Stimulated activated CD8-positive, alpha-beta memory T cell treated with anti-CD3 and anti-CD28 coated beads, Interleukin-12 subunit alpha, Interleukin-12 subunit beta, amount 100 ng/mL, for 1 hour (primary cell): ENCODE data around the gene SLC35F3.
A peak's percentile ranks its signal among the peaks of the same experiment; 100 is the strongest.

Source experiments
- DNase-seq: peaks from one replicate; pipeline ENCODE4 v3.0.0-alpha.2; 2020; ENCODE audit warnings: low read depth

SLC35F3 gene

DNA sequence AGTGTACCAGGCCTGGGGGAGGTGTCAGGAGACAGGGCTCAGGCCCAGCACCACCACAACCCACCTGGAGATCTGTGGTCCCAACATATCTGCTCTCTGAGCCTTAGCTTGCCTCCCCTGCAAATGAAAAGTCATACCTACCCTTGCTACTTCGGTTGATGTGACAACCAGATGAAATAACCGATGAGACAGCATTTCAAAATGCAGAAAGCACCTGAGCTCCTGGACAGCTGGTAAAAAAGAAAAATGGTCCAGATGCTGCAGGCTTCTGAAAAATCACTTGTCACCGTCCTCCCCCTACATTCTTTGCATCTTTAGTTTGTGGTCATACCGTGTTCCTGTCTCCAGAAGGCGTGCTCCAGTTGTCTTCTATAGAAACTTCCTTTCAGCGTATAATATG is 416.8 kb downstream of the SLC35F3 start:
- no peak for DNase-seq

DNA sequence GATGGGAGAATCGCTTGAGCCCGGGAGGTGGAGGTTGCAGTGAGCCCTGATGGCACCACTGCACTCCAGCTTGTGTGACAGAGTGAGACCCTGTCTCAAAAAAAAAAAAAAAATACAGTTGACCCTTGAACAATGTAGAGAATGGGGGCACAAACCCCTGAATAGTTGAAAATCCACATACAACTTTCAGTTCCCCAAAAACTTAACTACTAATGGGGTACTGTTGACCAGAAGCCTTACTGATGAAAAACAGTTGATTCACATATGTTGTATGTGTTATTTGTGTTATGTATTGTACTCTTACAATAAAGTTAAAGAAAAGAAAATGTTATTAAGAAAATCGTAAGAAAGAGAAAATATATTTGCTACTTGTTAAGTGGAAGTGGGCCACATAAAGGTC is 417.6 kb downstream of the SLC35F3 start:
- DNase-seq = no peak

DNA sequence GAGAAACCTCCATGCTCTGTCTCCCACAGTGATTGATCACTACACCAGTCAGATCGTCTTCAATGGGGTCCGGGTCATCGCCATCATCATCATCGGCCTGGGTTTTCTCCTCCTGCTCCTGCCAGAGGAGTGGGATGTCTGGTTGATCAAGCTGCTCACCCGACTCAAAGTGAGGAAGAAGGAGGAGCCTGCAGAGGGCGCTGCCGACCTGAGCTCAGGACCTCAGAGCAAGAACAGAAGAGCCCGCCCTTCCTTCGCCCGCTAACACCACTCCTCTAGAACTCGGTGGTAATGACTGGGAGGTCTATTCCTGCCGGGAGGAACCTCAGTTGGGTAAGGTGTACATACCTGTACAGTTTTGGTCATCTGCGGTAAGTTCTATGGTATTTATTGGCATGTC is 418.5 kb downstream of the SLC35F3 start:
- no peak for DNase-seq

DNA sequence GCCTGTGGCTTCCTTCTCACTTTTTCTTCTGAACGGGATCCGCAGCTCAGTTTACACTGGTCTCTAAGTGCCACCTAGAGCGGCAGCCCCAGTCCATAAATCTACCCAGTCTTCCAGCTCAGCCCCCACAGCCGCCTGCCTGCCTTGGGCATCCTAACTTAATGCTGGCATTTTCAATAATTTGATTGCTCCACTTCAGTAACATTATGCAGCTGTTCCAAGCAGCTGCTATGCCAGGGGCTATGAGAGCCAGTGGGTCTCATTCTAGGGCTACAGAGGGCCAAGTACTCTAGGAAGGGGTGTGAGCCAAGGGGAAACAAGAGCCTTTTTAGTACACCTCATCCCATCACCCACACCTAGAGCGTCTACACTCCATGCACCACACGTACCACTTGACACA is 420.3 kb downstream of the SLC35F3 start:
- no peak for DNase-seq

DNA sequence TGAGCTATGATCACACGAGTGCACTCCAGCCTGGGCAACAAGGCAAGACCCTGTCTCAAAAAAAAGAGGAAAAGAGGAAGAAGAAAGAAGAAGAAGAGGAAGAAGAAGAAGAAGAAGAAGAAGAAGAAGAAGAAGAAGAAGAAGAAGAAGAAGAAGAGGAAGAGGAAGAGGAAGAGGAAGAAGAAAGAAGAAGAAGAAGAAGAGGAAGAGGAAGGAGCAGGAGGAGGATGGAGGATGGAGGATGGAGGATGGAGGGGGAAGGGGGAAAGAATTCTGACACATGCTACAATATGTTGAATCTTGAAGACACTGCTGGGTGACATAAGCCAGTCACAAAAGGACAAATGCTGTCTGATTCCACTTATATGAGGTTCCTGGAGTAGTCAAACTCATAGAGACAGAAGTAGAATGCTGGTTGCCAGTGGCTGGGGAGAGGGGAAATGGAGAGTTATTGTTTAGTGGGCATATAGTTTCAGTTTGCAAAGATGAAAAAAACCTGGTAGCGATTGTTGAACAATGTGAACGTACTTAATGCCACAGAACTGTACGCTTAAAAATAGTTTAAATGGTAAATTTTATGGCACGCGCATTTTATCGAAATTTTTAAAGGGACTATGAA is 421.5 kb downstream of the SLC35F3 start:
- DNase-seq = no peak

DNA sequence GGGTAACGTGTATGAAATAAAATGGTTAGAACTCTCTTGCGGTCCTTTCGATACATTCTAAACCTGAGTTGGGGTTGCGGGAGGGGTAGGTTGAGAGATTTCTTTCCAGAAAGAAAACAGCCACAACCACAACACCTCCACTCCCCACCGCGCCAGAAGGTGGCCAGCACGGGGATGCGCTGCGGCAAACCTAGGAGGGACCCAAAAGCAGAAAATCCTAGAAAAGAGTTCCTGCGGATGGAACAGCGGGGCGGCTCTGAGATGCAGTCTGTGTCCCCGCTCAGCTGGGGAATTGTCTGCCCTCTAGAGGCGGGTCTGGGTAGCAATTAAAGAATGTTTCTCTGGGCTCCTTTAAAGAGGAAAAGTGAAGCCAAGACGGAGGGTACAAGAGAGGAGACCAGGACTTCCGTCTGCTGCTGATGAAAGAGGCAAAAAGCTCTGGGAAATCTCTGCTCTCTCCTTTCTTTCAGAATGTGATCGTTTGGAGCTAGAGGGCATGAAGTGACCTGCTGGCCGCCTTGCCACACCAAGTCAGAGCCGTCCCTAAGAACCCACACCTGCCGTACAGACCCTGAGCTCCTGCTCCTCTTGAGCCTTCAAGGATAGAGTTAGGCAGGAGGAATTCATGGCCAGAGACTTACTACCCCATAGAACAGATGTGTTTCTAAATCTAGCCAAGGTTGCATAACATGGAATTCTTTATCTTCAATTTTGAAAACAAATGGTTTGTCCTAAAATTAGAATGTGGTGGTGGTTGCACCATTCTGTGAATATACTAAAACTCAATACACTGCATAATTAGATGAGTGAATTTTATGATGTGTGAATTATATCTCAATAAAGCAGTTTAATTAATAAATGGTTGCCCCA is 422.3 kb downstream of the SLC35F3 start:
- DNase-seq = peak; percentile 57

DNA sequence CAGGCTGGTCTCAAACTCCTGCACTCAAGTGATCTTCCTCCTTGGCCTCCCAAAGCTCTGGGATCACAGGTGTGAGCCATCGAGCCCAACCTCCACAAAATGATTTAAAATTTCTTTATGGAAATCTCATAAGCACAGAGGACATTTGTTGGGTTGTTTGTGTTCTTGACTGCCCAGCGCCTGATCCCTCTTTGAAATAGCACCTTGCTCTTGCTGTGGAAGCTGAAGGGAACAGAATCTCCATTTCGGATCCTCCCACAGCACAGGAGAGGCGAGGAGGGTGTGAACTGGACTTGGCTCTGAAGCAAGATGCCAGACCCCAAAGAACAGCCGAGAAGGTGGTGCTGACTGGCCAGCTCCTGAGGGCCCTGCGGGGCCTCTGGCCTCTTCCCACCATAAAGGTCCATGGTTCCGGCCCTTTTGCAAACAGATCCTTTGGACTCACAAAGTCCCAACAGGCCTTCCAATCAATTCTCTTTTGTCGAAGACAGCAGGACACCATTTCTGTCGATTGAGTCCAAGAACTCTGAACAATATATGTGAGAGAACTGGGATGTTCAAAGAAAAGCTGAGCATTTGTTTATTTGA is 423.2 kb downstream of the SLC35F3 start:
- no peak for DNase-seq

DNA sequence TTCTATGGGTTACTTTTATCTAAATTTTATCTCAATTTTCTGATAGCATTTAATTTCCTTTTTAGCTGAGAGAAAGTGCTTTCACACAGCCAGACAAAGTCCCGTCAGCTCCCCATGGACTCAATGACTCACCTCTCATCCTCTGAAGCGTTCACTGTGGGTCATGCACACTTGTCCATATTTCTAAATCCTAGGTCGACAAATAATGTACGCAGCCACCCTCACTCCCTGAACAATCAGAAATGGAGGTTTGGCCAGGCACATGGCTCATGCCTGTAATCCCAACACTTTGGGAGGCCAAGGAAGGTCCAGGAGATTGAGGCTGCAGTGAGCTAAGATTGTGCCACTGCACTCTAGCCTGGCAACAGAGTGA is 426.4 kb downstream of the SLC35F3 start:
- DNase-seq = no peak

DNA sequence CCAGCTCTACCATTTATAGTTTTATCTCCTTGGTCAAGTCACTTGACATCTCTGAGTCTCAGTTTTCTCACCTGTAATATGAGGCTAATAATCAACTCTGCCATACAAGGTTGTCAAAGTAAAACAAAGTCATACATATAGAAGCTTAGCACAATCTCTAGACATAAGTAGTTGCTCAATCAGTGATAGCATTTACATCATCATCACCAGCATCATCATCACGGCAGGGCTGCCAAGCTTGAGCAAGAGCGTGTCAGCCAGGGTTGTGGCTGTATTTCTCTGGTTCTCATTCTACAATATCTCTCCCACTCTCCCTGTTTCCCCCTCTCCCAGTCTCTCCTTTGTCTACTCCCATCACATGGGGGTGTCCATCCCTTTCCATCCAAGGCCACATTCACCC is 427.0 kb downstream of the SLC35F3 start:
- no peak for DNase-seq

DNA sequence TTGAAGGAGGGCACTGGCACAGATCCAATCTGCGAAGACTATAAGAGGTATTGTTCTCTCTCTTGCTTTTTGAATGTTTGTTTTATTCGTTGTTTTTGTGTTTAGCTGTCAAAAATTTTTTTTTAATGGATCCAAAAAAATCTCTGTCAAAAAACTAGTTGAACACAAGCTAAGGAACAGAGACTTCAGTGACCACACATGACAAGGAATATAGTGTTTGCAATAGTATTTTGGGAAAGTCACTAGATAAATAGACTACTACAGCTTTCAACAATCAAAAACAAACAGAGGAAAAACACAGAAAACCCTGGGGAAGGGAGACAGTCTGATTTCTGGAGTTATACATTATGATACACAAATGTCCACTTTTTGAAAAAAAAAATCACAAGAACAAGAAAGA is 431.9 kb downstream of the SLC35F3 start:
- no peak for DNase-seq

DNA sequence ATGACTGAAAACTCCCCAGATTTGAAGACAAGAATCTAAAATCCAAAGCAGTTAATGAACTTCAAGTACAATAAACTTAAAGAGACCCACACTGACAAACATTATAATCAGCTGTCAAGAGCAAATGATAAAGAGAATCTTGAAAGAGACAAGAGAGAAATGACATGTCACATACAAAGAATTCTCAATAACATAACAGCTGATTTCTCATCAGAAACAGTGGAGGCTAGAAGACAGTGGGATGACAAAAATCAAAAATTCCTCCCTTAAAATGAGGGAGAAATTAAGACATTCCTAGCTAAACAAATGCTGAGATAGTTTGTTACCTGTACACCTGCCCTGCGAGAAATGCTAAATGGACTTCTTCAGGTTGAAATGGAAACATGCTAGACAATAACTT is 432.8 kb downstream of the SLC35F3 start:
- no peak for DNase-seq

DNA sequence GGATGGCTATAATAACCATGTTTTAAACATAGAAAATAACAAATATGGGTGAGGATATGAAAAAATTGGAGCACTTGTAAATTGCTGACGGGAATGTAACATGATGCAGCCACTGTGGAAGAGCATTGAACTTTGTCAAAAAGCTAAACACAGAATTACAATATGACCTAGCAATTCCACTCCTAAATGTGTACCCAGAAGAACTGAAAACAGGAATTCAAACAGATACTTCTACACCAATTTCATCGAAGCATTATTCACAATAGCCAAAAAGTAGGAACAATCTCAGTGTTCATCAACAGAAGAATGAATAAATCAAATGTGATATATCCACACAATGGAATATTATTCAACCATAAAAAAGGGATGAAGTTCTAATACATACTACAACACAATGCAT is 436.1 kb downstream of the SLC35F3 start:
- no peak for DNase-seq

DNA sequence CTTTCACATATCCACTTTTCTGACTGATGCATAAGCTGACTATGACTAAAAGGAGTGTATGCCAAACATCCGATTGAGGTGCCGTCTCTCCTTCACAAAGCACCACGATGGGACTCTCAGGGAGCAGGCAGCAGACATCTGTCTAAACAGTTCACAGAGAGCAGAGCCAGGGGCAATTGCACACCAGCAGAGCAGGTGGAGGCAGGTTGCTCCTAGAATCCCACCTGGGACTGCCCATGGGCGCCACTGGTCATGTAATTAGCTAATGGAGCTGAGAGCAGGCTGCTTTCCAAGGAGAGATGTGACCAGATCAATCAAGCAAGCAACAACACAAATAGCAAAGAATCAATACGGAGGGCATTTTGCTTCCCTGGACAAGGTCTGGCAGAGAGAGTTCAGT is 438.3 kb downstream of the SLC35F3 start:
- DNase-seq = no peak

DNA sequence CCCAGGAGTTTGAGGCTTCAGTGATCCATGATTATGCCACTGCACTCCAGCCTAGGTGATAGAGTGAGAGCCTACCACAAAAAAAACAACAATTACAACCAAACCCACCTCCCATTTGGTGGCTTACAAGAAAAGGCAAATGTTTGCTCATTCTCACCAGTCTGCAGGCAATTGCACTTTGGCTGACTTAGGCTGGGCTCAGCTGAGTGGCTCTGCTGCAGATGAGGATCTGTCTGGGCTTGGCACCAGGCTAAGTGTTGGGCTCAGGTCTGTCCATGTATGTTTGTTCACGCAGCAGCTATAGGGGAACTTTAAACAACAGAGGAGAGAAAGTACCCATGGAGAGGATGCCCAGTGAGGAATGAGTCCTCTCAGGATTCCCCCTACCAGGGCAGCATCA is 440.8 kb downstream of the SLC35F3 start:
- DNase-seq = no peak

DNA sequence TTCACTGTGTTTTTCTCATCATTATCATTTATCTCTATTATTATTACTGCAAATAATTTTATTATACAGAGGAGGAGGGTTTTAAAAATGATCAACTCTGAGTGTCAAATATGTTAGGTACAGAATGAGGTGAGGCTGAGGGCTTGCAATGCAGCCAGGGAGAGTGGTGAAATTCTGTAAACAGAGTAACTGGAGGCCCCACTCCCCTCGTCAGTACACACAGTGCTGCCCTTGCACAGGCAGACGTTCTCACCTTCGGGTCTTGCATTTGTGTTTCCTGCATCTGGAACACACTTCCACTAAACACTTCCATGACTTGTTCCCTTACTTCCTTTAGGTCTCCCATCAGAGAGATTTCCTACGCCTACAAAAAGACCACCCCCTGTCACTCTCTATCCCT is 444.5 kb downstream of the SLC35F3 start:
- DNase-seq = no peak

DNA sequence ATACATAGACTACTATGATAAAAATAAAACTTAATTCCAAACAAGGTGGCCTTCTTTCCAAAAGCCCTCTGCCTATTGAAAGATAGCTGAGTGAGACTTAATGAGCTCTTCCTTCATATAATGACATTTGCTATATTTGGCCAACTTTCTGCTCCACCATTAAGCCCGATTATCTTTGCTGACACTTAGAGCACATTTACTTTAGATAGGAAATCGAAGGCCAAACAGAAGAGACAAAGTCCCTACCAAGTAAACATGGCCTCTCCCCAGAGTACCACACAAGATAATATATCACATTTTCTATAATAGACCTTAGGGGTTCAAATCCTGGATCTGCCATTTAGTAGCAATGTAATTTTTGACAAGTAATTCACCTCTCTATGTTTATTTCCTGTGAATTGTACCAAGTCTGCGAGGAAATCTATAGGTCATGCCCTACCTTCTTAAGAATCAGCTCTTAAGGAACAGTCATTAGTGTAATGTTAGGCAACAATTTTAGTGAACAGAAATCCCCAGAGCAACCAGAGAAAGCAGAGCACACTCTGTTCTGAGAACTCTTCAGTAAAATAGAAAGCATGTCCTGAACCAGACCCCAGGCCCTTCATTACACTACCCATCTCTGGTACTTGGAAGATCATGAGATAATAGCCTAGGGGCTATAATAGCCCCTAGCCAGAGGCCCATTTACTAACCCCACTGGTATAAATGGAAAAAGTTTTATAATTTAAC is 451.5 kb downstream of the SLC35F3 start:
- DNase-seq = no peak

DNA sequence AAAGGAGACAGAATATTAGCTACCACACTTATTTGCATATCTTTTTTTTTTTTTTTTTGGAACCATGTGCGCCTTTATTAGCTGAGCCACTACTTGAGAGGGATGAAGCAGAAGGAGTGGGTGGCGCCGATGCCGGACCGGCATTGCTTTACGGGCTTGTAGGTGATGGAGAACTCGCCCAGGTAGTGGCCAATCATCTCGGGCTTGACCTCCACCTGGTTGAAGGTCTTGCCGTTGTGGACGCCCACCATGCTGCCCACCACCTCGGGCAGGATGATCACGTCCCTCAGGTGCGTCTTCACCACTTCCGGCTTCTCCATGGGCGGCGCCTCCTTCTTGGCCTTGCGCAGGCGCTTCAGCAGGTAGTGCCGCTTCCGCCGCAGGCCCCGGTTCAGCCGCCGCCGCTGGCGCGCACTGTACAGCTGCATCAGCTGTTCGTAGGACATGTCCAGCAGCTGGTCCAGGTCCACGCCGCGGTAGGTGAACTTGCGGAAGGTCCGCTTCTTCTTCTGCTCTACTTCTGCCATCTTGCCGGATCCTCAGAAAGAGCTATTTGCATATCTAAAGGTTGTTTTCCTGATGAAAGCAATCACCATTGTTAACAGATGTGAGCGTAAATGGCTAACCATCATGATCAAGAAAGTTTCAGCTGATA is 452.3 kb downstream of the SLC35F3 start:
- peak; percentile 14 for DNase-seq

DNA sequence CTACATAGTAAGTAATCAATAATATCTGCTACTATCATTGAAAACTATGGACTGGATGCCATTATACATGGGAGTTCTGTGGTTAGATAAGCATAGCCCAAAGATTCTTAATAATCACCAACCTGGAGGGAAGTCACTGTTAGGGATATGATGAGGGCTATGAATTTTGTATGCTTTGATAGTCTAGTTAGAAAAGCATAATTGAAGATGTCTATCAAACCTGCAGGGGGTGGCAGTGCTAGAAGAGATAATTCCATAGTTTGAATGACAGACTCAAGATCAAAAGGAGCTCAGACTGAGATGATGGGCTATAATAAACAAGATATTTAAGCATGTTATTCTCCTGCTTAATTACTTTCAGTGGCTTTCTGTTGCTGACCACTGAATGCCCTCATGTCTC is 453.4 kb downstream of the SLC35F3 start:
- no peak for DNase-seq

DNA sequence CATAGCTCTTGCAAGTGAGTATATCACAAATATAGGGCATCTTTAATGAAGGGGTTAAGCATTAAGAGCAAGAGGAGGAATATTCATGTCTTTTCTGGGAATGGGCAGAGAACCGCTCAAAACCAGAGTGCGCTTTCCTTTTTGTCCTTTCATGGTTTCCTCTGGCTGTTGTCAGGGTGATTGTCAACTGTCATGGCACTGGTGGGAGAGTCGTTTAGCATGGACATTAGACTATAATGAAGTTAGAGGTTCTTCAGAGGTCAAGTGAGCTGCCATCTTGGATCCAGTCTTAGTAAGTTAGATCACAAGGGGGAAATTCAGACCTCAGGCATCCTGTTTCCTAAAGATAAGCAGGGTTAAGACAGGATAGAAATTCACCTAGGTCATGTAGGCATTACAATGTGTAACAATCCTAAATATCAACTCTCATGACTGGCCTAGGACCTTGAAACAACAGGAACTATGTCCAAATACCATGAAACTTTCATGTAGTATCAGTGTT is 456.7 kb downstream of the SLC35F3 start:
- DNase-seq = no peak

DNA sequence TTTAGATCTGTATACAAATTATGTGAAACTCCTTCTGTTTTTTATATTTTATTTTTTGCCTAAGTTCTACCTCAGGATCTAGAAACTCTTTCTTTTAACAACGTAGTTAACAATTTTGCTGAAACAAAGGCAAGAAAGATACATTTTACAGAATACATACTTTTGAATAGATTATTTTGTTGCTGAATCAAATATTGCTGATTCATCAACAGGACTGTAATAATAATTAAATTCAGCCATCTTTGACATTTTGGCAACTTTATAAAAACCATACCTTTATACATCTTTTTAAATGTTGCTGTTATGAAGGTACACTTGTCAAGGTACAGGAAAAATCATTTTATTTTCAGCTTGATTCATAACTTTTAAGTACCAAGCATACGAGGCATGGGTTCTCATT is 458.1 kb downstream of the SLC35F3 start:
- no peak for DNase-seq

DNA sequence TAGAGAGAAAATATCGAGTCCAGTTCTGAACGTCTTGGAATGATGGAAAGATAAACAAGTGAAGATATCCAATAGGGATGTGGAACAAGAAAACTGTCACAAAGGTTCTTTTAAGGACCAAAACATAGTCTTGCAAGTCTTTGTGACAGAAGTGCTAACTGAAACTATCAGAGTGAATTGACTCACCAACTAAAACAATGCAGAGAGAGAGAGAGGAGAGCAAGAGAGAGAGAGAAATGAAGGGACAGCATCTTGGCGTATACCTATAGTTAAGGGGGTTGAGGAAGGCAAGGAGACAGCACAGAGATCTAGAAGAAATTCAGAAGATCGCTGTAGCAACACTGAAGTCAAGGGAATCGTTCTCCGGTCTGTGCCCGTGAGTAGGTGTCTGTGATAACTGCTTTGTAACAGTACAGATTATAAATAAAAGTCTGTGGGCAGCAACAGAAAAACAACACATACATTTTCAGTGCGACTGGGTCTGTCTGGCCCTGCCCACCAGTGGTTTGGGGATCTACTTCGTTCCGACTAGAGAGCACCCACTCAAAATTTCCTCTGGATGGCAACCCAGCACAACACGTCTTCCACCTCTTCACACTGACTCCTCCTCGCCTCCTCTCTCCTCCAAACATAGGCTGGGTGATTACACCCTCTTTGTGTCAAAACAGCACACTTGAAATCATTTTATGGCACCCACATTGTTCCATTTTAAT is 464.0 kb downstream of the SLC35F3 start:
- no peak for DNase-seq
